Measurements from ENCODE around the gene DLK1. TPM values are rescaled to one million over a fixed set of nuclear protein-coding genes. Genes with fewer than 3 reads are reported as not detected.

Gene DLK1
- total RNA-seq, 1 donor from 2014 or later, result 0.86 TPM

GRCh38 chr14:100784523-100785337 lies 58.0 kb downstream of the DLK1 start:
- H3K27me3 Mint-ChIP-seq (ENCODE audit: unreplicated experiment), result peaks cover 13% of the 10 kb centered on the region
- no peak overlapping the region for H3K27ac Mint-ChIP-seq (ENCODE audit: unreplicated experiment)
- TF ChIP-seq CTCF (IDR thresholded peaks at IDR 0.05), result no peak
- no peaks in the 10 kb centered on the region for H3K9me3 Mint-ChIP-seq (ENCODE audit: unreplicated experiment)
- no peak overlapping the region for H3K4me3 Mint-ChIP-seq (ENCODE audit: unreplicated experiment)
- H3K4me1 Mint-ChIP-seq (ENCODE audit: unreplicated experiment), result peaks cover 2% of the 10 kb centered on the region
- no peaks in the 10 kb centered on the region for H3K36me3 Mint-ChIP-seq (ENCODE audit: unreplicated experiment)
- no peak for DNase-seq (ENCODE audit: extremely low spot score, unreplicated experiment)

- no peak for DNase-seq (ENCODE audit: extremely low spot score, unreplicated experiment)
- peaks cover 13% of the 10 kb centered on the region for H3K27me3 Mint-ChIP-seq (ENCODE audit: unreplicated experiment)
- no peak for TF ChIP-seq CTCF (IDR thresholded peaks at IDR 0.05)
- no peak overlapping the region for H3K4me3 Mint-ChIP-seq (ENCODE audit: unreplicated experiment)
- H3K4me1 Mint-ChIP-seq (ENCODE audit: unreplicated experiment), result peaks cover 2% of the 10 kb centered on the region
- H3K27ac Mint-ChIP-seq (ENCODE audit: unreplicated experiment), result no peak overlapping the region
- H3K36me3 Mint-ChIP-seq (ENCODE audit: unreplicated experiment), result no peaks in the 10 kb centered on the region
- H3K9me3 Mint-ChIP-seq (ENCODE audit: unreplicated experiment), result no peaks in the 10 kb centered on the region
Observed at GRCh38 chr14:100785338-100785615, 58.6 kb downstream of the DLK1 start.

GRCh38 chr14:100785626-100786025 lies 58.9 kb downstream of the DLK1 start:
- H3K4me1 Mint-ChIP-seq (ENCODE audit: unreplicated experiment), result peaks cover 2% of the 10 kb centered on the region
- H3K4me3 Mint-ChIP-seq (ENCODE audit: unreplicated experiment), result no peak overlapping the region
- no peak overlapping the region for H3K27ac Mint-ChIP-seq (ENCODE audit: unreplicated experiment)
- no peak for TF ChIP-seq CTCF (IDR thresholded peaks at IDR 0.05)
- no peaks in the 10 kb centered on the region for H3K9me3 Mint-ChIP-seq (ENCODE audit: unreplicated experiment)
- no peaks in the 10 kb centered on the region for H3K36me3 Mint-ChIP-seq (ENCODE audit: unreplicated experiment)
- no peak for DNase-seq (ENCODE audit: extremely low spot score, unreplicated experiment)
- H3K27me3 Mint-ChIP-seq (ENCODE audit: unreplicated experiment), result peaks cover 13% of the 10 kb centered on the region

GRCh38 chr14:100786131-100786530 lies 59.4 kb downstream of the DLK1 start:
- no peak for TF ChIP-seq CTCF (IDR thresholded peaks at IDR 0.05)
- H3K9me3 Mint-ChIP-seq (ENCODE audit: unreplicated experiment), result no peaks in the 10 kb centered on the region
- peaks cover 2% of the 10 kb centered on the region for H3K4me1 Mint-ChIP-seq (ENCODE audit: unreplicated experiment)
- H3K27me3 Mint-ChIP-seq (ENCODE audit: unreplicated experiment), result peaks cover 13% of the 10 kb centered on the region
- H3K36me3 Mint-ChIP-seq (ENCODE audit: unreplicated experiment), result no peaks in the 10 kb centered on the region
- no peak overlapping the region for H3K4me3 Mint-ChIP-seq (ENCODE audit: unreplicated experiment)
- H3K27ac Mint-ChIP-seq (ENCODE audit: unreplicated experiment), result no peak overlapping the region
- no peak for DNase-seq (ENCODE audit: extremely low spot score, unreplicated experiment)

GRCh38 chr14:100786576-100787219 lies 60.0 kb downstream of the DLK1 start:
- Mint-ChIP-seq H3K4me1 (ENCODE audit: unreplicated experiment) (peaks cover 2% of the 10 kb centered on the region), H3K27me3 (ENCODE audit: unreplicated experiment) (peaks cover 13% of the 10 kb centered on the region), H3K36me3 (ENCODE audit: unreplicated experiment) (no peaks in the 10 kb centered on the region), H3K4me3 (ENCODE audit: unreplicated experiment) (no peak overlapping the region), H3K9me3 (ENCODE audit: unreplicated experiment) (no peaks in the 10 kb centered on the region), H3K27ac (ENCODE audit: unreplicated experiment) (no peak overlapping the region)
- no peak for DNase-seq (ENCODE audit: extremely low spot score, unreplicated experiment)
- TF ChIP-seq CTCF (IDR thresholded peaks at IDR 0.05), result no peak

All from osteocyte (in vitro differentiated cells).